CD4-positive, alpha-beta T cell treated with Interferon alpha-2 for 1 hour (primary cell): ENCODE measurements around the gene SLC9A3.

Experiments
- DNase-seq, 2 donors: peaks; one replicate each; pipeline ENCODE4 v3.0.0-alpha.2; 2020 to 2022

SLC9A3 gene

DNA sequence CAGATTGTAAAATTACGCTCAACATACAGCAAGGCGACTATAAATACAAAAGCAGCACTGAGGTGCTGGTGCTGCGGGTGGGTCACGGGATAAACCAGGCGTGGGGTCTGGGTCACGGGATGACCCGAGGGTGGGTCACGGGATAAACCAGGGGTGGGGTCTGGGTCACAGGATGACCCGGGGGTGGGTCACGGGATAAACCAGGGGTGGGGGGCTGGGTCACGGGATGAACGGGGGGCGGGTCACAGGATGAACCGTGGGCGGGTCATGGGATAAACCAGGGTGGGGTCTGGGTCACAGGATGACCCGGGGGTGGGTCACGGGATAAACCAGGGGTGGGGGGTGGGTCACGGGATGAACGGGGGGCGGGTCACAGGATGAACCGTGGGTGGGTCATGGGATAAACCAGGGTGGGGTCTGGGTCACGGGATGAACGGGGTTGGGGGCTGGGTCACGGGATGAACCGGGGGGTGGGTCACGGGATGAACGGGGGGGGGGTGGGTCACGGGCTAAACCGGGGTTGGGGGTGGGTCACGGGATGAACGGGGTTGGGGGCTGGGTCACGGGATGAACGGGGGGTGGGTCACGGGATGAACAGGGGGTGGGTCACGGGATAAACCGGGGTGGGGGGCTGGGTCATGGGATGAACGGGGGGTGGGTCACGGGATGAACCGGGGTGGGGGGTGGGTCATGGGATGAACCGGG is 30.2 kb upstream of the SLC9A3 start:
- DNase-seq = no peak

DNA sequence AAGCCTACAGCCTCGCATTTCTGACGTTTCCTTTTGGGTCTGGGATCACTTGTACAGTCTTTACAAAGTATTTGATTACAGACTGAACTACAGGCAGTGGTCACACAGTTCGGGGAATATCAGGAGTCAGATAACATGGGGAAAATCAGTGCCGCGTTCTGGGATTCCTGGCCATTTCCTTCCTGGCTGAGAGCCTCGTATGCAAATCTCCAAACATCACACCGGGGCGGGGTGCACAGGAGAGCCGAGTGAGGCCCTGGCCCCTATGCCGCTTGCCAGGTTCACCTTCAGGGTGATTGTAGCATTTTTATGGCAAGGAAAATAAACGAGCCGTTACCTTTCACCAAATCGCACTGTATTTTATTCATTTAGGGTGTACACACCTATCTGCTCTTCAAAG is 29.6 kb upstream of the SLC9A3 start:
- DNase-seq = no peak

DNA sequence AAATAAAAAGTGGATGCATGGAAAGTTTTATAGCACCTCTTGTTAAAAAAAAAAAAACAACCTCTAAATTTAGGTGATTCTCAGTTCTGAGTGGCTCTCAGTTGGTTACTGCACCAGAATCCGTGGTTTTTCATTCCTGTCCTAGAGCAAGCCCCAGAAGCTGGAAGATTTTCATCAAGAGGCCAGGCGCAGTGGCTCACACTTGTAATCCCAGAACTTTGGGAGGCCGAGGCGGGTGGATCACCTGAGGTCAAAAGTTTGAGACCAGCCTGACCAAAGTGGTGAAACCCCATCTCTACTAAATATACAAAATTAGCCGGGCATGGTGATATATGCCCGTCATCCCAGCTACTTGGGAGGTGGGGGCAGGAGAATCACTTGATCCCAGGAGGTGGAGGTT is 27.2 kb upstream of the SLC9A3 start:
- DNase-seq = no peak

DNA sequence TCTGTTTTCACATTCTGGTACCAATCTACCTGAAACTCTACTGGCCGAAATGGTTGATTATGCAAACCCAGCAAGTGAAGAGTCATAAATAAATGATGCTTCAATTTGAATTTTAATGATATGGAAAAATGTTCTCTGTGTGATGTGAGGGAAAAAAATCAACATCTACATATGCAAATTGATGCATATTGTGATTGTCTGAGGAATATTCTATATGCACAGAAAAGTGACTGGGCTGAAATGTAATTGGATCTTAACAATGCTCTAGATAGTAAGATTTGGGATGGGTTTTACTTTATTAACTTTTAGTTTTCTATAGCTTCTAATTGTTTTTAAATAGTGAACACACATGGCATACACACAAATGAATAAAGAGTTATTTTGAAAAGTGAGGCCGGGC is 25.0 kb upstream of the SLC9A3 start:
- DNase-seq = no peak

DNA sequence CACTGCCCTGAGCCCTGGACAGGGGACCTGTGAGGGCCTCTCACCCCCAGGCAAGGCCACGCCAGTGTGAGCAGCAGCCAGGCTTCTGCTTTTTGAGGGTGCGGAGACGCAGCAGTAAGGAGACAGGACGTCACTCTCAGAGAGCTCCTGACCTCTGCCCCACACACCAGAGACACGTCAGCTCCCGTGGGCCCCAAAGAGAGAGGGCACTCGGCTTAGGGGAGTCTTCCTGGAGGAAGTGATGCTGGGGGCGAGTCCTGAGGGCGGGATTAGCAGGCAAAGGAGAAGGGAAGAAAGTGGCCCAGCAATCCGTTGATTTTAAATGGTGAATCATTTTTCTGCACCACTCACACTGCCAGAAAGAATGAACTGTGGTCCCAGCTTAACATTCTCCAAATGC is 24.0 kb upstream of the SLC9A3 start:
- peak in 1 of 2 donors; percentile 44 for DNase-seq

DNA sequence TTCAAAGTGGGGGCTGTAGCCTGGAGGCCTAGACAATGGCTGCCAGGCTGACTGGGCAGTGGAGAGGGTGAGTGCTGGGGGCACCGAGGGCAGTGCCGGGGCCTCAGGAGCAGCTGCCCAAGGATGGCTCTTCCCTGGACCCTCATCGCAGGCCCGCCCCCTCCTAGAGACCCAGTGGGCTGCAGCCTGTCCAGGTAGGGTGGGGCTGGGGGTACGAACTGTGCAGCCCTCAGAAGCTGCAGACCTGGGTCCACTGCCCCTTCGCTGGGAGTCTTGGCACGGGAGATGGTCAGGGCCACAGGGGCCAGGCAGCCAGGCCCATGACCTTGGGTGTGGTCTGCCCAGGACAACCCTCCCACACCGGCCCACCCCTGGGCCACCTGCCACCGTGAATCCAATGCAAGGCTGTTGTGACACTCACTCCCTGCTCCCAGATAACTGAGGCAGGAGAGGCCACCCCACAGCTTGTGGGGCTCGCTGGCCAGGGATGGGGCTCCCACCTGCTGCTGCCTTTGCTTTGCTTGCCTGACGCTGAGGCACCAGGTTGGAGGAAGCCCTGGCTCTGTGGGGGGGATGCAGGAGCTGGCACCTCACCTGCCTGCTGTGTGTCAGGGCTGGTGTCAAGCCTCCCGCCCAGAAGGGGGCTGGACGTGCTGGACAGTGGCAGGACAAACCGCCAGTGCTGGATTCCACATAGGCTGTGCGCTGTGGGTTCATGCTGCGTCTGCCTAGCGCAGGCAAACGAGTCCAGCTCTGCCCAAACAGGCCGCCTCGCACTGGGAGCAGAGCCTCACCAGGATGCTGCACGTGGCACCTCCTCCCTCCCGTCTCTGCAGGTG is 23.1 kb upstream of the SLC9A3 start:
- no peak for DNase-seq

DNA sequence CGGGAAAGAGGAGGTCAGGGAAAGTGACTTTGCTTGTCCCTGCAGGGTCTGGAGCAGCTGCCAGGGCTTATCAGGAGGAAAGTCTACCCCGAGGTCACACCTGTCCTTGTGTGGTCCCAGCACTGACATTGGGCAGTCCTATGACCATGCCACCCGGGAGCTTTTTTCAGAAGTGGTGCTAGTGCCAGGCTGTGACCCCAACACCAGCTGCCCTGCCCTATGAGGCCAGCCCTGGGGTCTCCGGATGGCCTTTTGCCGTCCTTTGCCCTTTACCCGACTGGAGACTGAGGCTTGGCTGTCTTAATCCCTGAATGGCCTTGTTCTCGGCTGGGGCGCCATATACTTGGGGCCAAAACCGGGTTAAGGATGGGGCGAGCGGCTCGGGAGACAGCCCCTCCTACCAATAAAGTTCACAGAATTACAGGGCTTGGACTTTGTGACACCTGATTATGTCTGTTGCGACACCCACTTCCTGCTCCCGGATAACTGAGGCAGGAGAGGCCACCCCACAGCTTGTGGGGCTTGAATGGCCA is 22.2 kb upstream of the SLC9A3 start:
- DNase-seq = no peak

DNA sequence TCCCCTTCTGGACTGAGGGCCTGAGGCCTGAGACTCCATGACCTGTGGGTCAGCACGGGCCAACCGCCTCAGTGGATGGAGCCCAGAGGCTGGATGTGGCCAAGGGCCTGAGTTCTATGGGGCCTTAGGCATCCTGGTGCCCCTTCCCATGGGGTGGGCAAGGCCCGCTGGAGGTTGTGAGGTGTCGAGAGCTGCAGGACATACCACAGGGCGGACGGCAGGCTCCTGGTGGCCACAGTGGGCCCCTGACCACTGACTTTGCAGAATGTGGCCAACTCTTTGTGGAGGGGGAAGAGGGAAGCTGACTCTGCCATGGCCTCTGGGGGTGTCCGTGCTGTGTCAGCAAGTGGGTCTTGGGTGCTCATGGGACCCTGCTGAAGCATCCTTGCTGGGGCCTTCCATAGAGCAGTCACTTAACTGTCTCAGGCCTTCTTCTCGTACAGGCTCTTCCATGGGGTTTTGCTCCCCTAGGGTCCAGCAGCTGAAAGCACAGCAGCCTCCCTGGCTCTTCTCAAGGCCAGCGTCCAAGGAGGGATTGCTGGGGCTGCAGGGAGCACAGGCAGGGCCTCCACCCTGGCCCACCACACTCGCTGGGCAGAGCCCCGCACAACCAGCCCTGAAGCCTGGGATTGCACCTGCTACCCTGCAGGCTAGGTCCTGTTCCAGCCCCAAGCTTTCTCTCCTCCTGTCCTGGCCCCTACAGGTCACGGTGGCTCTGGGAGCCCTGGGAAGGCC is 21.6 kb upstream of the SLC9A3 start:
- no peak for DNase-seq

DNA sequence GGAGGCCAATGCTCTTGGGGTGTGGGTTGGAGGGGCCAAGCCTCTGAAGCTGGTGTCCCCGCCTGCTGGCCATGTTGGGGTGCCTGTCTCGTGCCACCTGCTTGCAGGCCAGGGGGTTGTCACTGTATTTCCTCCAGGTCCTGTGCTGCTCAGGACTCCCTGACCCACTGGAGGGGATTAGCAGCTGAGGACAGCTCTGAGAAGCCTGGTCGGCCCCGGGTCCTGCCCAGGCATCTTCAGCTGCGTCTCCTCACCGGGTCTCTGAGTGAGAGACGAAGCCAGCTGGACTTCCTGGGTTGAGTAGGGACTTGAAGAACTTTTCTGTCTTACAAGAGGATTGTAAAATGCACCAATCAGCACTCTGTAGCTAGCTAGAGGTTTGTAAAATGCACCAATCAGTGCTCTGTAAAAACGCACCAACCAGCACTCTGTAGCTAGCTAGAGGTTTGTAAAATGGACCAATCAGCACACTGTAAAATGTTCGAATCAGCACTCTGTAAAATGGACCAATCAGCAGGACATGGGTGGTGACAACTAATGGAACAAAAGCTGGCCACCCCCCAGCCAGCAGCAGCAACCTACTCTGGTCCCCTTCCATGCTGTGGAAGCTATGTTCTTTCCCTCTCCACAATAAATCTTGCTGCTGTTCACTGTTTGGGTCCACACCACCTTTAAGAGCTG is 20.6 kb upstream of the SLC9A3 start:
- DNase-seq = no peak

DNA sequence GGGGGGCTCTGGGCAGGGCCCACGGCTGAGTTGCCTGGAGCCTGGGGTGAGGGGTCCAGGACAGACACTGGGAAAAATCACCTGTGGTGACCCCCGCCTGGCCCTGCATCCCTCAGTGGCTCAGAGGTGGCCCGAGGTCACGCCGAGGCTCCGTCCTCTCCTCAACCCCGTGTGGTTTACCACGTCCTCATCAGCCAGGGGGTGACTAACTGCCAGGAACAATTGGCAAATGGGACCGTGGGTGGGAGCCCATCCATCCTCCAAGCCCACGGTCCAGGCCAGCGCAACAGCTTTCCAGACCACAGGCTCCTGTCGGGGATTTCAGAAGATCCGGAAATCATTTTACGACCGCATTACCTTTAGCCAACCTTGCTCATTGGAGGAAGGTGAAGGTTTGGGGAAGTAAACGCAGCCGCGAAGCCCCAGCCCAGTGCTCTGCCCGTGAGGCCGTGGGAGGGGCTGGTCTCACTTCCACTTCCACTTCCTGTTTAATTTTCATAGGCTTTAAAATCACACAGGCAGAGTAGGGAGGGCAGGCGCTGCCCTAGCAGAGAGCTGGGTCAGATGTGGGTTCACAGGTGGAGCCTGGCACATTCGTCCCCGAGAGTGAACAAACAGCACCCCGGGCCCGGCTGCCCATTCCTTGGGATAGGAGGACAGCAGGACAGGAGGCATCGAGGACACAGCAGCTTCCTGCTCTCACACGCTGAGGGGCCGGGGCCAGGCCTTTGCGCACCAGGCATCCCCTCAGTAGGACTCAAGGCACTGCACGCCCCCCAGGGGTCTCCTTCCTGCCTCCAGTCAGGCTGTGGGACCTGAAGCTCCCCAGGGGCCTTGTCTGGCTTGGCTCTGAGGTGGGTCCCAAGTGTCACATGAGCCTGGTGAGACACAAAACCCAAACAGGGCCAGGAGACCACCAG is 19.8 kb upstream of the SLC9A3 start:
- peak; percentile 52 to 77 for DNase-seq

DNA sequence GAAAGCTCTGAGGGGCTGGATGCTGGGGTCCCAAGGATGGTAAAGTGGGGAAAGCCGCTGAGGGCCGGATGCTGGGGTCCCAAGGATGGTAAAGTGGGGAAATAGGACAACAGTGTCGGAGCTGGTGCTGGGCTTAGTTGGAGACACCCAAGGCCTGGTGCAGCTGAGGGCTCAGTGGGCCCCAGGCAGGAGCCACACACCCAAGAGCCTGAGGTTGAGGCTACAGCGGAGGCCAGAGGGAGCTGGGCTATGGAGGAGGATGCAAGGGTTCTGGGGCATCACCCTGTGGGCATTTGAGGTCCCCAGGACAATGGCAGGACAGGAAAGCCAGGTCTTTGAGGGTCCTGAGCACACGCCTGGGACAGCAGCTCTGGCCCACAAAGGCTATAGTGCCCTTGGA is 19.1 kb upstream of the SLC9A3 start:
- no peak for DNase-seq

DNA sequence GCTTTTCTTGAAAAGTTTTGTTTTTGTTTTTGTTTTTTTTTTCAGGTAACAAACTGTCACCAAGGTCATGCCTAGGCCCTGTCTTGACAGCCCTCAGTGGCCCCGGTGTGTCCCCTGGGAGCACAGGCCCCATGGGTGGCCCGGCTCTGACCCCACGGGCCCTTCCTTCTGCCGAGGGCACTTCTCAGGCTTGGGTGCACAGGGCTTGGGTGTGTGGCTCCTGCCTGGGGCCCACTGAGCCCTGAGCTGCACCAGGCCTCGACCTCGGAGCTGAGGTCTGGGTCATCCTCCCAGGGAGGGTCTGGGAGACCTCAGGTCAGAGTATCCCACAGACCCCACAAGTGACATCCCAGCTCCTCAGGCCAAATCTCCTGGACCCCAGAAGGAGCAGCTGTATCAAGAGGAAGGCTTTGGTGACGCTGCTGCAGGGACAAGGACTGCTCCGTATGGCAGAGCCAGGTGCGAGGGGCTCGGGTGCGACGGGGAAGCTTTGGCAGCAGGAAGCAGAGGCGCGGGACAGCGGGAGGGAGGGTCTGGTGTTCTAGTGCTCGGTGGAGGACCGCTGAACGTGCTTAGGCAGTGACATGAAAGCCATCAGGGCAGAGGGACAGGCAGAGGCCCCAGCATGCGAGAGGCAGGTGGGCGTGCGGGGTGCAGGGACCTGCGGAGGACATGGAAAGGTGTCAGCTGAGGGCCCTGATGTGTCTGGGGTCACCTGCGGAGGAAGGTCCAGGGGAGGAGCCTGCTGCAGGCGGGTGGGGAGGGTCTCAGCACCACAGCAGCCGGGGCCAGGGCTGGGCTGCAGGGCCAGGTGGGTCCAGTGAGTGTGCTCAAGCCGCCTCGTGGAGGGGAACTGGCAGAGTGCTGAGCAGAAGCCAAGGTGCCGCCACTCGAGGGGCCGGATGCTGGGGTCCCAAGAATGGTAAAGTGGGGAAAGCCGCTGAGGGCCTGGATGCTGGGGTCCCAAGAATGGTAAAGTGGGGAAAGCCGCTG is 18.4 kb upstream of the SLC9A3 start:
- DNase-seq = no peak

DNA sequence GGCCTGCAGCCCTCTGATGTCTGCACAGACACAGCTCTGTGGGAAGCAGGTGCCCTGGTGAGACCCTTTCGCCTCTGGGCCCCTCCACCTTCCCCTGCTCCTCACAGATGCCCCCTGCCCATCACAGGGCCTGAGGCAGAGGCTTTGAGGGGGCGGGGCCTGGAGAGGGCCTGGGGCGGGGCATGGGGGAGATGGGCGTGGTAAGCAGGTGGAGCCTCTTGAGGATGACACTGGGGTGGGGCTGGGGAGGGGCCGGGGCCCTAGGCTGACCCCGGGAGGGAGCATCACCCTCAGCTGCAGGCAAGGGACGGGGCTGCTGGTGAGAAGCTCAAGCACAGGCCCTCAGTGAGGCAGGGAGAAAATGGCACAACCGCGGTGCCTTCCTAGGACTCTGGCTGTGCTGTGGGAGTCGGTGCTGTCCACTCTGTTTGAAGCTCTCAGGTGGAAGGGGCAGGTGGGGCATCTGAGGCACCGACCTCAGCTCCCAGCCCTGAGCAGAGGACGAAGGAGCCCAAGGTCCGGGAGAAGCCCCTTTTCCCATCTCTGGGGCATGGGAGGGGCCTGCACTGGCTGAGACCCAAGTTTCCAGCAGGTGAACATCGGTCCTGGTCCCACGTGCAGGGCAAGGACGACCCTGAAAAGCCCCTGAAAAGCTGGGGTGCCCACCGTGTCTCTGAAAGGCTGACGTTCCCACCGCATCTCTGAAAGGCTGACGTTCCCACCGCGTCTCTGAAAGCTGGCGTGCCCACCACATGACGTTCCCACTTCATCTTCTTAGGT is 17.5 kb upstream of the SLC9A3 start:
- no peak for DNase-seq

DNA sequence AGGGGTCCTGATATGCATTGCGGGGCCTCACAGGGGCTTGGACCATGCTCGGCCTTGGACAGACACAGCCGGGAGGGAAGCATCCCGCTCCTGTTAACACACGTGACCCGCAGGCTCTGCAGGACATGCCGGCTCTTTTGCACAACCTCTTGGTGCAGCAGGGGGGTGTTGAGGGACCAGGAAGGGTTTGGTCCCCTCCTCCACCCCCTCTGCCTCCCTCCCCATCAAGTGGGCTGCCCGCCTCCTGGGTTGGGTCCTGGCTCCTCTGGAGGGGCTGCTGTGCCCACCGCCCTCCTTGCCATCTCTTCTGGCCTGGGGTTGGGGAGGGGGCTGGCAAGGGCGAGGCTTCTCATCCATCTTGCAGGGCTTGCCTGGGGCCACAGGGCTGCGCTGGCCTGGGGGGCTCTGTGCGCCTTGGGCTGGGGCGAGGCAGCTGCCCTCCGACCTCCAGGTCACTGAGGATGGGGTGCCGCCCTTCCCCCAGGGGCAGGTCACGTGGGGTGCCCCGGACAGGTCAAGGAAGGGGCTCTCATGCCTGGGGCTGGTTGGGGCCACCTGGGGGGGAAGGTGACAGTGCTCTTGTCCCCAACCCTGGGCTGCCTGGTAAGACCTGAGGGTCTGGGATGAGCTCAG is 16.8 kb upstream of the SLC9A3 start:
- no peak for DNase-seq

DNA sequence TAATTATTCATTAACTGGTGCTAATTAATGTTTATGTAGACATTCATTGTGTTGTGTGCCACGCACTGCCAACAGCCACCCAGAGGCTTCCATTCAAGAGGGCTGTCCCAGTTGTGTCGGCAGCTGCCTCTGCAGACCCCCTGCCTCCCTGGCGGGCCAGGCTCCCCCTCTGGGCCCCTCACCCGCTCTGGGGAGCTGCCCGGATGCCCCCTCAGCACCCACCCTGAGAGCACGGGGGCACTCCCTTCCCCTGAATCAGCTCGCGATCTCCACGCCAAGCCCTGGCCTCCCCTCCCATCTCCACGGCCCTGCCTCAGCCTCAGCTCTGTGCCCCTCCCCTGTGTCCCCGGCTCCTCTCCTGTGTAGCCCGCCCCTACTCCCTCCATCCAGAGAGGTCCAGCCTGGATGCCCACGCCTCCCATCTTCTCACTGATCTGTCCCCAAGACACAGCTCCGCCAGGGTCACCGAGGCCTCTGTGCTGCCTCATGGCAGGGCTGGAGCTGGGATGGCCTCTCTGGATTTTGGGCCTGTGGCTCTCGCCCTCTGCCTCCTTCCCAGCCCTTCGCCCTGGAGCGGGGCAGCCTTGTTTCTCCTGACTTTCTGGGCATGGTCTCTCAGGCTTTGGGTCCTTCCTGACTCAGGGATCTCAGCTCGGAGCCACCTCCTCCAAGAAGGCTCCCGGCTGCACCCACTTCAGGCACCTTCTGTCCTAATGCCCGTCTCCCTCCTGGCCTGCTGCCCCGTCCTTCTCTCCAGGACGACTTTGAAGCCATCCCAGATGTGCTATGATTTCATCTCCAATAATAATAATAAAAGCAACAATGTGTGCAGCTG is 16.0 kb upstream of the SLC9A3 start:
- DNase-seq = no peak

DNA sequence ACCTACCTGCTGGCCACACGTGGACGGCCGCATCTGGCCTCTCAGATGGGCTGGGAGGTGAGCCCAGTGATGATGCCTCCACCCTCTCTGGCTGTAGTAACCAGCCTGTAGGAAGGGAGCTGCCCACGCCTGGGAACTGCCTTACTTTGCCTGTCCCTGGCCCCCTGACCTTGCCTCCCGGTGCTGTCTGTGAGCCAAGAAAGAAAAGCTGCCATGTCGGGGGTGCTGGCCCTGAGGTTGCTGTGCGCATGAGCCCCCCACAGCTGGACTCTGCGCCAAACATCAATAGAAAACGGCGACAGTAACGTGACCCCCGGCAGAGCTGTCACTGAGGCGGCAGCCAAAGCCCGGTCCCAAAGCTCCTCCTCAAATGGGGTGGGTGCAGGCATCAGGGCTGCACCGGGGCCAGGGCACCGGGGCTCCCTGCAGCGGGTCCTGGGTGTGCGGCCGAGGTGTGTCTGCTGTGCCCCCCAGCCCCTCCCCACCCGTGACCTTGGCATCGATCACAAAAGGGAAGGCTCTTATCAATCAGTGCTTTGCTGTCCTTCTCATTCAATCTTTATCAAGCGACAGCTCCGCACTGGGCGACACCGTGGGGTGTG is 15.3 kb upstream of the SLC9A3 start:
- DNase-seq = no peak

DNA sequence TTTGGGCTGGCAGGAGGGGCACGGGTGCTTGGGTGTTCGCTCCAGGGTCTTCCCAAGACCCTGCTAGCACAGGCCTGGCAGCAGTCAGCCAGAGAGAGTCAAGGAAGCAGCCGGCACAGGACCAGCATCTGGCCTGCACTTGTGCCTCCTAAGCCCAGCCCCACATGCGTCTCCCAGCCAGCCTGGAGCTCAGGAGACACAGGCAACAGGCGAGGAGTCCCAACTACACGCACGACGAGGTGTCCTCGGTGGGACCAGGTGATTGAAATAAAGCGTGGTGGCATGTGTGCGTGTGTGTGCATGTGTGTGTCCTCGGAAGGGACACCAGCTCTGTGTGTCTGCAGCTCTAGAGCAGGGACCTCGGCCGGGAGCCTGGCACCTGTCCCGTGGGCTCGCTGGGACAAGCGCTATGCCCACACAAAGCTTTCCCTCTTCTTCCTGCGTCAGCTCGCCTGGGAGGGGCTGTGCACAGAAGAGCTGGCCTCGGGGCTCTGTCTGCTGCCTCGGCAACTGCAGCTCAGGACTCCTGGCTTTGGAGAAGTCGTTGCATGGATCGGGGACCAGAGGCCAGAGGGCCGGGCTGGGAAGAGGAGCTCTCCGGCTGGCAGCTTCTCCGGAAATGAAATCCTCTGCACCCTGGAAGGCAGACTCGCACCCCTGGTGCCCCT is 14.7 kb upstream of the SLC9A3 start:
- no peak for DNase-seq
